ENCODE measurements around the gene TRAF4.

DNA sequence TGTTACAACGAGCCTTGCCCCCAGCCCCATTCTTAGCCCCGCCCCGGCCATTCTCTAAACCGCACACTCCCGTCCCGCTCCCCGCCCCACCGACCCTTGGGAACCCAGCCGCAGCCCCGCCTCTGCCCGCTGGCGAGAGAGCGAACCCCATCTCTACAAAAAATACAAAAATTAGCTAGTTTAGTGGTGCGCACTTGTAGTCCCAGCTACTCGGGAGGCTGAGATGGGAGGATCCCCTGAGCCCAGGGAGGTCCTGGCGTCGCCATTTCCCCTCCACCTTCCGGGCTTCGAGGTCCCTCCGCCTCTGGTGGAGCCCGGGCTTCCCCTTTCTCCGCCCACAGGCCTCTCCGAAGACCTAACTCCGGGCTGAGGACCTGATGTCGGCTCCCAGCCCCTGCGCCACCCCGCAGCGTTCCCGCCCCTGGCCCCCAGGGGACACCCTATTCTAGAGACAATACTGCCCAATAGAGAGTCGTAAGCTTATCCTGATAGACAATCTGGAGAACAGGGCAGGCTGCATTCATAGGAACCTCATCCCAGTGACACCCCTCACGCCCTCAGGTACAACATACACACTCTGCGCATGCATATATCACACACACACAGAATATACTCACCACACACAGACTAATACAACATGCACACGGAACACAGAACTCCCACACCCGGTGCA is 31.6 kb upstream of the TRAF4 start:
- TF ChIP-seq POLR2AphosphoS5 (IDR thresholded peaks at IDR 0.05; ENCODE audit: low read depth, low read length) (no peak), POLR2A (IDR thresholded peaks at IDR 0.05; ENCODE audit: low read depth, low read length) (peak; percentile 43; the same call in 1 of the 2 replicates)
